Retinal pigment epithelial cell (primary cell): ENCODE results near the gene BCL11B.

Experiments used
- DNase-seq: peaks from one replicate; pipeline ENCODE4 v3.0.0-alpha.2; 2010; ENCODE audit warnings: low read depth
- H3K4me3 ChIP-seq: 2 replicates; pipeline ENCODE4 v1.5.1; 2011; ENCODE audit warnings: mild to moderate bottlenecking, low read length, control low read depth, moderate library complexity
- CTCF ChIP-seq: conservative IDR thresholded peaks from 2 replicates; pipeline ENCODE4 v1.5.1; 2011; ENCODE audit warnings: low read depth, low read length, control low read depth, inconsistent platforms

BCL11B gene

GRCh38 chr14:99262977-99263448 is 9.0 kb downstream of the BCL11B start:
- no peak overlapping the region for H3K4me3 ChIP-seq
- TF ChIP-seq CTCF: no peak
- DNase-seq: no peak

- no peak for TF ChIP-seq CTCF
- no peak for DNase-seq
- no peak overlapping the region for H3K4me3 ChIP-seq
Measured at GRCh38 chr14:99261912-99262787, 9.8 kb downstream of the BCL11B start.

- no peak for TF ChIP-seq CTCF
- no peak for DNase-seq
- no peak overlapping the region for H3K4me3 ChIP-seq
Measured at GRCh38 chr14:99260587-99261551, 11.1 kb downstream of the BCL11B start.

- H3K4me3 ChIP-seq: no peak overlapping the region
- no peak for TF ChIP-seq CTCF
- DNase-seq: no peak
Measured at GRCh38 chr14:99260116-99260515, 11.9 kb downstream of the BCL11B start.

- no peak overlapping the region for H3K4me3 ChIP-seq
- no peak for DNase-seq
- TF ChIP-seq CTCF: no peak
Measured at GRCh38 chr14:99258876-99259726, 12.9 kb downstream of the BCL11B start.

GRCh38 chr14:99258341-99258861 is 13.6 kb downstream of the BCL11B start:
- no peak for TF ChIP-seq CTCF
- H3K4me3 ChIP-seq: no peak overlapping the region
- DNase-seq: no peak
